Retinal pigment epithelial cell (primary cell): ENCODE data around the gene UBASH3A.

Experiments used
- DNase-seq: peaks from one replicate; pipeline ENCODE4 v3.0.0-alpha.2; 2010; ENCODE audit warnings: low read depth
- H3K4me3 ChIP-seq: 2 replicates; pipeline ENCODE4 v1.5.1; 2011; ENCODE audit warnings: mild to moderate bottlenecking, low read length, control low read depth, moderate library complexity
- TF ChIP-seq, protein P1 (sequence below): conservative IDR thresholded peaks from 2 replicates; pipeline ENCODE4 v1.5.1; 2011; ENCODE audit warnings: low read depth, low read length, control low read depth, inconsistent platforms

UBASH3A gene

DNA sequence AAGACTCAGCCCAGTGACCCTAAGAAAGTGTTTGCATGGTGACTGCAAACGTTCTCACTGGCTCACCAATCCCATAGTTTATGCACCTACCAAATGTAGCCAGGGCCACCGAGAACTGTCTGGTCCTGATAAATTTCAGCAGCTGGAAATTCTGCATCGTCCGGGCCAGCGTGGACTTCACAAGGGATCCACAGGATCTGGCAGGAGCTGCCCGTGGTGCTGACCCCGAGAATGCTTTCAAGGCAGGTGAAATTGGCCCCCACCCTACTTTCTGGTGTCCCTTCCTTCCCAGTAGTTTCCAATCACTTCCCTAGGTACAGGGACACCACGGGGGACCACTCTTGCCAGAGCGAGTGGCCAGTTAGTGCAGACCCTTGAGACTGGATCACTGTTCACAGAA is 26.2 kb downstream of the UBASH3A start:
- TF ChIP-seq, protein P1, sequence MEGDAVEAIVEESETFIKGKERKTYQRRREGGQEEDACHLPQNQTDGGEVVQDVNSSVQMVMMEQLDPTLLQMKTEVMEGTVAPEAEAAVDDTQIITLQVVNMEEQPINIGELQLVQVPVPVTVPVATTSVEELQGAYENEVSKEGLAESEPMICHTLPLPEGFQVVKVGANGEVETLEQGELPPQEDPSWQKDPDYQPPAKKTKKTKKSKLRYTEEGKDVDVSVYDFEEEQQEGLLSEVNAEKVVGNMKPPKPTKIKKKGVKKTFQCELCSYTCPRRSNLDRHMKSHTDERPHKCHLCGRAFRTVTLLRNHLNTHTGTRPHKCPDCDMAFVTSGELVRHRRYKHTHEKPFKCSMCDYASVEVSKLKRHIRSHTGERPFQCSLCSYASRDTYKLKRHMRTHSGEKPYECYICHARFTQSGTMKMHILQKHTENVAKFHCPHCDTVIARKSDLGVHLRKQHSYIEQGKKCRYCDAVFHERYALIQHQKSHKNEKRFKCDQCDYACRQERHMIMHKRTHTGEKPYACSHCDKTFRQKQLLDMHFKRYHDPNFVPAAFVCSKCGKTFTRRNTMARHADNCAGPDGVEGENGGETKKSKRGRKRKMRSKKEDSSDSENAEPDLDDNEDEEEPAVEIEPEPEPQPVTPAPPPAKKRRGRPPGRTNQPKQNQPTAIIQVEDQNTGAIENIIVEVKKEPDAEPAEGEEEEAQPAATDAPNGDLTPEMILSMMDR = no peak
- H3K4me3 ChIP-seq = no peak overlapping the region

DNA sequence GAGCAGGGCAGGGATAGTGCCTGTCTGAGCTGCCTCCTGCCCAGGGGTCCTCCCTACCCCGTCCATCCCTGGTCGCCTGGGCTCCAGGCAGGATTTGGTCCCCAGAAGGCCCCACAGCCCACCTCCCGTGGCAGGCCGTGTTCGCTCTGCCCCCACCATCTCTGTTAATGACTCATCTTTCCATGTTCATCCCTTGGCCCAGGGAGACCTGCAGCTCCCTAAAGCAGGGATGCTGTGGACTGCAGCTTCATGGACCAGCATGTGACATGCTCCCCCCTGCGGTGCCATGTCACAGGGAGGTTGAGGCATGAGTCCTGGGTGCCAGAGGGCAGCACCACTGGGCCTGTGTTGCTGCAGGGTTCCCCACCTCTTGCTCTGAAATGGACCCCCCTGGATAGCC is 26.8 kb downstream of the UBASH3A start:
- no peak overlapping the region for H3K4me3 ChIP-seq
- no peak for DNase-seq
- TF ChIP-seq, protein P1 = no peak

More for the DNA sequence above, 26.2 kb downstream of the UBASH3A start:
- no peak for DNase-seq

DNA sequence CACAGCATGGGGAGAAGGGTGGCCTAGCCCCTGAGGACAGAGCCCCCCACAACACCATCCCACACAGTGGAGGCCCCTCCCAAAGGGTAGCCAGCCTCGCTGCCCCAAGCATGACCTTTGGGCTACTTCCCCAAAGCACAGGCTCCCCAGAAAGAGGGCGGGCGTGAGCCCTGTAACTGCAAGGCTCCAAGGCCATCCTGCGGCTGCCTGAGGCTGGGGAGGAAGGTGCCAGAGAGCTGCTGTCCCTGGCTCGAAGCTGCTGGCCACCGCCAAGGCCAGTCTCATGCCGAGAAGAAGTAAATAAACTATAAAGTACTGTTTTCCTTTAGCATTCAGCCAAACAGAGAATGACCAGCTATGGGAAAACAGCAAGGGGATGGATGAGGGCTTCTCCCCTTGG is 27.5 kb downstream of the UBASH3A start:
- TF ChIP-seq, protein P1 = no peak
- no peak overlapping the region for H3K4me3 ChIP-seq
- DNase-seq = no peak

DNA sequence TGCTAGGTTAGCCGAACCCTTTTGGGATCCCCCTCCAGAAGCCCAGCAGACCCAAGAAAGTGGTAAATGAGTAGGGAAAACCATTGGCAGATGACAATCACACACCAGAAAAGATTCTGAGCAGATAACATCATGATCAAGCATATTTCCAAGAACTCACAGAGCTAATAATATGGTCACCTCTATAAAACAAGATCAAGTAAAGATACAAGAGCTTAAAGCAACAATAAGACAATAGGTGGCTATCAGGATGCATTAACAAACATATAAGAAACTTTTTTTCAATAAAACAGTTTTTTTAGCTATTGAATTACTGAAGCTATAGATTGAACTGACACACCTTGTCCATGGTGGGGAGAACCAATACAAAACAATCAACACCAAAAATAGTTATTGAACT is 29.0 kb downstream of the UBASH3A start:
- TF ChIP-seq, protein P1 = no peak
- DNase-seq = no peak
- H3K4me3 ChIP-seq = no peak overlapping the region

DNA sequence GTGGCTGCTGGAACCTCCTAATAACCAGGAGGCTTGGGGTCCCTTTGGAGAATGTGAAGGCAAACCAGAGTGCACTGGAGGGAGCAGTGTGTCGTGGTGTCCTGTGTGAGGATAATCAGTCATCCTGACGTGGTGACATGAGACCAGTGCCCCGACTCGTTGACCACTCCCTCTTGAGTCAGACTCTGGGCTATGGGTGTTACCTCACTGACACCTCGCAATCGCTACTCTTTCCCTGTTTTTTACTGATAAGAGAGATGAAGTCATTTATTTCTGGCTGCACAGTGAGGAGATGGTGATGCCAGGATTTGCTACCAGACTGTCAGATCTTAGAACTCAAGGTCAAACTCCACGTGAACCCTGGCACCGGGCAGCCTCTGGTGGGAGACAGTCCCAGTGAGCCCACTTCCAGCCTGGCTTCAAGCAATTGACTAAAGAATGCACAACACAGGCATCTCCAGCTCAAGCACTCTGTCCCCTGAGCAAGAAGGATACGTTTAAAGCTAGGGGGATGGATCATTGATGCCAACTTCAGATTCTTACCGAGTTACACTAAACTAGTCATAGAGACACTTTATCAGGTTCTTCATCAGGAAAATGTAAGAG is 30.3 kb downstream of the UBASH3A start:
- DNase-seq = no peak
- TF ChIP-seq, protein P1 = no peak
- H3K4me3 ChIP-seq = no peak overlapping the region

DNA sequence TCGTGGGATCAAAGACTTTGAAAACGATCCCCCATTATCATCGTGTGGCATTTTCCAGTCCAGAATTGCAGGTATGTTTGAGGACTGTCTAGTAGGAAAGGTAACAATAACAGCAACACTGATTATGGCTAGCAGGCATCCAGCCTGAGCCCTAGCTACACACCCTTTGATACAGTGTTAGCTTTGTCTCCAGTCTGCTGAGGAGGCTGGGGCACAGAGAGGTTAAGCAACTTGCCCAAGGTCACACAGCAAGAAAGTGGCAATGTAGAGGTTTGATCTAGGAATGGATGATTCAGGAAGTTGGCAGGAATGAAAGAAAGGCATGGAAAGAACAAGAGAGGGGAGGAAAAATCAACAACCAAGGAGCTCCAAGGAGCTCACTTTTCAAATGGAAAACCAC is 31.2 kb downstream of the UBASH3A start:
- TF ChIP-seq, protein P1 = no peak
- DNase-seq = no peak
- no peak overlapping the region for H3K4me3 ChIP-seq

DNA sequence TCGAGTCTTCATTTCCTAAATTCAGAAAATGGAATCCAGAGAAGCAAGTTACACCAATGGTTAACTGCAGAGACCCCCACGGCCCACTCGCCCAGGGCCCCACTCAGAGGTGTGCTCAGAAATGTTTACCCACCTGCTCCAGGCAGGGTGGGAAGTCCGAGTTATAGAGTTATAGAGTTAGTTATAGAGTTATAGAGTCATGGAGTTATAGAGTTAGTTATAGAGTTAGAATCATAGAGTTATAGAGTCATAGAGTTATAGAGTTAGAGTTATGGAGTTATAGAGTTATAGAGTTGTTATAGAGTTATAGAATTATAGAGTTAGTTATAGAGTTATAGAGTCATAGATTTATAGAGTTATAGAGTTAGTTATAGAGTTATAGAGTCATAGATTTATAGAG is 31.7 kb downstream of the UBASH3A start:
- no peak for DNase-seq
- TF ChIP-seq, protein P1 = no peak
- H3K4me3 ChIP-seq = no peak overlapping the region
